HUES64 (cell line): Measurements from ENCODE around the gene NEUROG2.

Experiments
- H3K27ac ChIP-seq: 2 replicates; pipeline ENCODE4 v1.7.0; 2013; ENCODE audit warnings: low read depth, low read length, inconsistent platforms
- H3K27me3 ChIP-seq: 2 replicates; pipeline ENCODE4 v1.6.1; 2013; ENCODE audit warnings: mild to moderate bottlenecking, low read length; ENCODE audit not compliant: insufficient read depth
- H3K36me3 ChIP-seq: 2 replicates; pipeline ENCODE4 v1.6.1; 2013; ENCODE audit warnings: mild to moderate bottlenecking, low read length; ENCODE audit not compliant: insufficient read depth
- H3K4me1 ChIP-seq: 2 replicates; pipeline ENCODE4 v1.6.1; 2013; ENCODE audit warnings: mild to moderate bottlenecking, low read length, moderate library complexity; ENCODE audit not compliant: insufficient read depth
- H3K4me3 ChIP-seq: 2 replicates; pipeline ENCODE4 v1.5.1; 2013; ENCODE audit warnings: mild to moderate bottlenecking, low read length, moderate library complexity
- H3K9ac ChIP-seq: 2 replicates; pipeline ENCODE4 v1.6.1; 2013; ENCODE audit warnings: mild to moderate bottlenecking, low read depth, low read length
- H3K9me3 ChIP-seq: 2 replicates; pipeline ENCODE4 v1.6.1; 2013; ENCODE audit warnings: low read depth, low read length; ENCODE audit not compliant: insufficient read depth
- WGBS: fragments of 150-250, 120-280 bp; methylation state at CpG from one replicate; pipeline ENCODE4 v1.1.7; 2013; ENCODE audit warnings: missing lambda C conversion rate; 5-methylcytosine and 5-hydroxymethylcytosine counted together

NEUROG2 gene

GRCh38 chr4:112520598-112521122, 4.7 kb upstream of the NEUROG2 start:
- Histone ChIP-seq H3K36me3 (no peaks in the 10 kb centered on the region), H3K9ac (no peak overlapping the region), H3K4me3 (peak overlapping the region; percentile 42), H3K4me1 (peaks cover 31% of the 10 kb centered on the region), H3K9me3 (no peaks in the 10 kb centered on the region), H3K27me3 (peaks cover 99% of the 10 kb centered on the region), H3K27ac (no peak overlapping the region)
- under 1% methylated on average over 25 of the region's 25 CpGs for WGBS

- no peaks in the 10 kb centered on the region for H3K9me3 ChIP-seq
- H3K27me3 ChIP-seq: peaks cover 99% of the 10 kb centered on the region
- WGBS: 2% methylated on average over 21 of the region's 21 CpGs
- no peak overlapping the region for H3K27ac ChIP-seq
- no peak overlapping the region for H3K9ac ChIP-seq
- peak overlapping the region; percentile 42 for H3K4me3 ChIP-seq
- H3K4me1 ChIP-seq: peaks cover 31% of the 10 kb centered on the region
- no peaks in the 10 kb centered on the region for H3K36me3 ChIP-seq
Measured at GRCh38 chr4:112519689-112520597, 4.0 kb upstream of the NEUROG2 start.

GRCh38 chr4:112518675-112519074, 2.7 kb upstream of the NEUROG2 start:
- Histone ChIP-seq H3K9me3 (no peaks in the 10 kb centered on the region), H3K36me3 (no peaks in the 10 kb centered on the region), H3K27me3 (peaks cover 100% of the 10 kb centered on the region), H3K4me1 (peaks cover 25% of the 10 kb centered on the region), H3K4me3 (no peak overlapping the region), H3K9ac (no peak overlapping the region), H3K27ac (no peak overlapping the region)

GRCh38 chr4:112517911-112518310, 1.9 kb upstream of the NEUROG2 start:
- Histone ChIP-seq H3K9me3 (no peaks in the 10 kb centered on the region), H3K36me3 (no peaks in the 10 kb centered on the region), H3K9ac (no peak overlapping the region), H3K4me3 (no peak overlapping the region), H3K4me1 (peaks cover 25% of the 10 kb centered on the region), H3K27me3 (peaks cover 100% of the 10 kb centered on the region), H3K27ac (no peak overlapping the region)
- WGBS: 68% methylated on average over 2 of the region's 3 CpGs

- no peak overlapping the region for H3K27ac ChIP-seq
- H3K27me3 ChIP-seq: peaks cover 100% of the 10 kb centered on the region
- peak overlapping the region; percentile 34 for H3K4me3 ChIP-seq
- peaks cover 23% of the 10 kb centered on the region for H3K4me1 ChIP-seq
- no peak overlapping the region for H3K9ac ChIP-seq
- H3K36me3 ChIP-seq: no peaks in the 10 kb centered on the region
- under 1% methylated on average over 20 of the region's 20 CpGs for whole genome bisulfite sequencing
- H3K9me3 ChIP-seq: no peaks in the 10 kb centered on the region
Measured at GRCh38 chr4:112517067-112517634, 1.2 kb upstream of the NEUROG2 start.

- under 1% methylated on average over 55 of the region's 55 CpGs for WGBS
- Histone ChIP-seq H3K4me1 (peaks cover 20% of the 10 kb centered on the region), H3K4me3 (peak overlapping the region; percentile 34), H3K27ac (no peak overlapping the region), H3K9ac (no peak overlapping the region), H3K27me3 (peaks cover 100% of the 10 kb centered on the region), H3K9me3 (no peaks in the 10 kb centered on the region), H3K36me3 (no peaks in the 10 kb centered on the region)
Measured at GRCh38 chr4:112516471-112517066, 589 bp upstream of the NEUROG2 start.

GRCh38 chr4:112515198-112516065, 548 bp downstream of the NEUROG2 start:
- Histone ChIP-seq H3K9me3 (no peaks in the 10 kb centered on the region), H3K27ac (no peak overlapping the region), H3K36me3 (no peaks in the 10 kb centered on the region), H3K9ac (no peak overlapping the region), H3K4me1 (peaks cover 25% of the 10 kb centered on the region), H3K4me3 (peak overlapping the region; percentile 48), H3K27me3 (peaks cover 100% of the 10 kb centered on the region)
- WGBS: under 1% methylated on average over 96 of the region's 96 CpGs

GRCh38 chr4:112514647-112515197, 1.3 kb downstream of the NEUROG2 start:
- WGBS: under 1% methylated on average over 52 of the region's 52 CpGs
- Histone ChIP-seq H3K36me3 (no peaks in the 10 kb centered on the region), H3K4me1 (peaks cover 27% of the 10 kb centered on the region), H3K9ac (no peak overlapping the region), H3K27me3 (peaks cover 100% of the 10 kb centered on the region), H3K9me3 (no peaks in the 10 kb centered on the region), H3K4me3 (peak overlapping the region; percentile 48), H3K27ac (no peak overlapping the region)

- under 1% methylated on average over 15 of the region's 15 CpGs for WGBS
- Histone ChIP-seq H3K9me3 (no peaks in the 10 kb centered on the region), H3K27ac (no peak overlapping the region), H3K9ac (no peak overlapping the region), H3K36me3 (no peaks in the 10 kb centered on the region), H3K4me3 (peak overlapping the region; percentile 48; the same call in 1 of the 2 replicates), H3K4me1 (peaks cover 29% of the 10 kb centered on the region), H3K27me3 (peaks cover 100% of the 10 kb centered on the region)
Measured at GRCh38 chr4:112513971-112514646, 1.9 kb downstream of the NEUROG2 start.

- Histone ChIP-seq H3K4me1 (peaks cover 32% of the 10 kb centered on the region), H3K9me3 (no peaks in the 10 kb centered on the region), H3K27me3 (peaks cover 100% of the 10 kb centered on the region), H3K36me3 (no peaks in the 10 kb centered on the region), H3K9ac (no peak overlapping the region), H3K4me3 (peak overlapping the region; percentile 9; the same call in 1 of the 2 replicates), H3K27ac (no peak overlapping the region)
- WGBS: 25% methylated on average over 4 of the region's 4 CpGs
Measured at GRCh38 chr4:112511803-112512118, 4.2 kb downstream of the NEUROG2 start.
